Measurements from ENCODE around the gene EEPD1. TPM values are rescaled to one million over a fixed set of nuclear protein-coding genes. Genes with fewer than 3 reads are reported as not detected.

Gene EEPD1
- total RNA-seq, 1 experiment from 2014 or later = 5.0 TPM

- Histone ChIP-seq H3K18ac (ENCODE audit: insufficient read length, low read depth, low read length) (no peak overlapping the region), H3K4me2 (ENCODE audit: insufficient read depth, insufficient read length, low read length) (no peak overlapping the region), H3K14ac (ENCODE audit: insufficient read depth, low read length) (no peak overlapping the region), H2BK12ac (ENCODE audit: insufficient read length, low read depth, low read length) (no peak overlapping the region), H2BK5ac (ENCODE audit: insufficient read length, low read length) (no peak overlapping the region), H4K5ac (ENCODE audit: insufficient read length, low read depth, low read length) (no peak overlapping the region), H3K79me1 (ENCODE audit: insufficient read depth, low read depth, low read length, poor library complexity, severe bottlenecking) (no peaks in the 10 kb centered on the region), H2AFZ (ENCODE audit: low read length) (no peak overlapping the region), H4K91ac (ENCODE audit: insufficient read length, low read depth, low read length) (no peak overlapping the region), H3K4ac (ENCODE audit: low read depth, low read length) (no peak overlapping the region), H3K56ac (ENCODE audit: insufficient read length, low read depth, low read length) (no peak overlapping the region), H3K27me3 (ENCODE audit: insufficient read depth, low read length) (no peaks in the 10 kb centered on the region), H3K4me1 (ENCODE audit: insufficient read depth, low read length) (no peaks in the 10 kb centered on the region), H3K23ac (ENCODE audit: insufficient read length, low read depth, low read length) (no peak overlapping the region), H2BK120ac (ENCODE audit: low read depth, low read length, poor library complexity, severe bottlenecking) (no peak overlapping the region), H2BK20ac (ENCODE audit: low read depth, low read length, poor library complexity, severe bottlenecking) (no peak overlapping the region), H4K8ac (replicated peaks; ENCODE audit: insufficient read length, low read depth, low read length) (no peak overlapping the region), H3K9me3 (ENCODE audit: control insufficient read depth, low read depth, low read length) (no peaks in the 10 kb centered on the region), H2BK15ac (ENCODE audit: low read depth, low read length) (no peak overlapping the region), H3K9ac (ENCODE audit: extremely low read depth, insufficient read length, low read length) (no peak overlapping the region), H3K27ac (ENCODE audit: insufficient read length, low read depth, low read length) (no peak overlapping the region), H3K79me2 (ENCODE audit: insufficient read depth, low read length) (no peaks in the 10 kb centered on the region), H2AK5ac (ENCODE audit: insufficient read length, low read length) (no peak overlapping the region), H4K20me1 (ENCODE audit: control insufficient read depth, insufficient read depth, insufficient read length) (no peaks in the 10 kb centered on the region), H3T11ph (ENCODE audit: low read length) (no peak overlapping the region), H3K23me2 (ENCODE audit: insufficient read length, low read depth, low read length, poor library complexity, severe bottlenecking) (no peaks in the 10 kb centered on the region)
- peaks cover 1% of the 10 kb centered on the region; the same call in 1 of the 2 replicates for H3K27me3 Mint-ChIP-seq (ENCODE audit: low read depth)
- H3K9me3 Mint-ChIP-seq = peaks cover 0 to 4% of the 10 kb centered on the region in 2 experiments; a peak in 1 of 5 replicates
- H3K4me1 Mint-ChIP-seq = peaks cover 6 to 8% of the 10 kb centered on the region in 2 experiments
- H3K4me3 Mint-ChIP-seq = no peak overlapping the region
- H3K27ac Mint-ChIP-seq = no peak overlapping the region
- WGBS (ENCODE audit: extremely low coverage, insufficient read length, low lambda C conversion rate) = no CpG with 5 or more reads among the region's 2 CpGs
- no peak for DNase-seq
- H3K36me3 Mint-ChIP-seq (ENCODE audit: insufficient read depth in 1 of 3, low read depth in 3 of 3) = peaks cover 0 to 8% (median 3%) of the 10 kb centered on the region in 3 experiments; a peak in 3 of 7 replicates
- TF ChIP-seq CTCF (conservative IDR thresholded peaks at IDR 0.05) = no peak
Measured at GRCh38 chr7:36171503-36171902, 18.4 kb downstream of the EEPD1 start.

Data from H9 (cell line).